ENCODE measurements around the gene MACROH2A1.

MACROH2A1 gene

GRCh38 chr5:135310328-135310989 lies 88.6 kb downstream of the MACROH2A1 start:
- no peak for DNase-seq

- DNase-seq: no peak
These were observed 89.4 kb downstream of the MACROH2A1 start for GRCh38 chr5:135309391-135310327.

GRCh38 chr5:135308752-135309151 lies 90.3 kb downstream of the MACROH2A1 start:
- DNase-seq: no peak

GRCh38 chr5:135308245-135308644 lies 90.8 kb downstream of the MACROH2A1 start:
- DNase-seq: no peak

GRCh38 chr5:135307143-135307903 lies 91.7 kb downstream of the MACROH2A1 start:
- no peak for DNase-seq

GRCh38 chr5:135306557-135306956 lies 92.5 kb downstream of the MACROH2A1 start:
- DNase-seq: no peak

GRCh38 chr5:135304352-135305221 lies 94.4 kb downstream of the MACROH2A1 start:
- DNase-seq: no peak

GRCh38 chr5:135303582-135304173 lies 95.4 kb downstream of the MACROH2A1 start:
- no peak for DNase-seq

GRCh38 chr5:135296900-135297816 lies 101.9 kb downstream of the MACROH2A1 start:
- no peak for DNase-seq

- no peak for DNase-seq
These were observed 103.2 kb downstream of the MACROH2A1 start for GRCh38 chr5:135295852-135296251.

- DNase-seq: no peak
These were observed 104.2 kb downstream of the MACROH2A1 start for GRCh38 chr5:135294793-135295192.

- DNase-seq: no peak
These were observed 109.4 kb downstream of the MACROH2A1 start for GRCh38 chr5:135289651-135290050.

GRCh38 chr5:135287551-135287950 lies 111.5 kb downstream of the MACROH2A1 start:
- DNase-seq: no peak
